GM21423 (cell line): ENCODE data around the gene ZNF618.

Source experiments
- ATAC-seq: cut with Tn5 transposase; IDR thresholded peaks from one replicate; pipeline ENCODE4 v1.9.1; 2021; ENCODE audit warnings: mild to moderate bottlenecking, moderate library complexity; ENCODE audit not compliant: unreplicated experiment

ZNF618 gene

DNA sequence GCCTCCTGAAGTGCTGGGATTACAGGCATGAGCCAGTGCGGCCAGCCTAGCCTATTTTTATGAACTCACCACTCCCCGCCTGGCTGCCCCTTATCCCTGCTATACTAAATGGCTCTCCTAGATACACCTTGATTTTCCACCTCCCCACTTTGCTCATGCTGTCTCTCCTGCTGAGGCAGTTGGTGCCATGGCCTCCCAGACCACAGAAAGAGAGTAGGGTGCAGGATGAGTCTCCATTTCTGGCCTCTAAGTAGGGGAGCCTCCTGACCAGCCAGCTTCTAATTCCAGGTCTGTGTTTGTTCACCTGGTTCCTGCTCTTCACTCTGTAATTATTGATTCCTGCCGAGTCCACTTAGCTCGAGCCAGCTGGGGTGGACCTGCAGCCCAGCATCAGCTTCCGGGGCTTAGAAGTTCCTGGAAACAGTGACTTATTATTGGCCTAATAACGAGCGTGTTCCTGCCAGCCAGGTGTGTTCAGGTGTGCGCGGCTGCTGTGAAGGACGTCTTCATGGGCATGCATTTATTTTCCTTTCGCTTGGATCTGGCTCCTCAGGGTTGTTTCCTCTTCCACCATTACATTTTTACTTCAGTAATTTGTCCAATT, 34.0 kb downstream of the ZNF618 start:
- ATAC-seq: no peak

DNA sequence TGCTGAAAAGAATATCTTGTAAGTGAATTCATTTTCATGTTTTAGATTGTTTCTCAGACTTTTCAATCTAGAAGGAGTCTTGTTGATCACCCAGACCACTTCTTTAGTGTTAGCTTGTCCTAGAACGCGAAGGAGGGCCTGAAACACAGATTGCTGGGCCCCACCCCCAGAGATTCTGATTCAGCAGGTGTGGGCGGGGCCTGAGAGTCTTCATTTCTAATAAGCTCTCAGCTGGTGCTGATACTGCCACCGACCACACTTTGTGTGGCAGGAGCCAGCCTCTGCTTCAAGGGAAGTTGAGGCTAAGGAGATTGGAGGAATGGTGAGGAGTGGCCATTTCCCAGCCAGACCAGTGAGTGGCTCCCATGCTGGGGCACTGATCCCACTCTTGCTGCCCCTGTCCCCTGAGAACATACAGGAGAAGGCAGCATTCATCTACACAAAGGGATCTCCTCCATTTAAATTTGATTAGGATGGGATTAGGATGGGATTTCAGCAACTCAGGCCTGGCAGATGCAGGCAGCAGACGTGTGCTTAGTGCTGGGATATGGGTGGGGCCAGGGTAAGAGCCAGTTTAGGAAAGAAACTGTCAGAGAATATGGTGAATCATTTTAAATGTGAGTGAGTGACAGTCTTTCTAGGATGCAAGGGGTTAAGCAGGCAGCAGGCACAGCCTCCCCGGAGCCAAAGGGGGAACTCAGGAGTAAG, 35.9 kb downstream of the ZNF618 start:
- ATAC-seq: no peak

DNA sequence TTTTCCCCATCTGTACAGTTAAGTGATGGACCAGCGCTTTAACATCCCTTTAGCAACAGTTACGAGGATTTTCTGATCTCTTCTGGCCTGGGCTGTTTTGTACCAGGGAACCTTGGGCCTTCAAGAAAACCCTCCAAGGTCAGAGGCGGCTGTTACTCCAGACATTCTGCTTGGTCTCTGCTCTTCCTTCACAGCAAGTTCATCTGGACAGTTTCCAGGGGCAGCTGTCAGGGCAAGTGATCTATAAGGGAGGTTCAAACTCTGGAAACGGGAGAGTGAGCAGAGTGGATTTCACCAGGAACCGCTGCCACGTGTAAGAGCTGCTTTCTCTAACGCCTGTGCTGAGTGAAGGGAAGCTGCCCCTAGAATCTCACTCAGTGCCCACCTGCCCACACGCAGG, 36.7 kb downstream of the ZNF618 start:
- ATAC-seq: no peak

DNA sequence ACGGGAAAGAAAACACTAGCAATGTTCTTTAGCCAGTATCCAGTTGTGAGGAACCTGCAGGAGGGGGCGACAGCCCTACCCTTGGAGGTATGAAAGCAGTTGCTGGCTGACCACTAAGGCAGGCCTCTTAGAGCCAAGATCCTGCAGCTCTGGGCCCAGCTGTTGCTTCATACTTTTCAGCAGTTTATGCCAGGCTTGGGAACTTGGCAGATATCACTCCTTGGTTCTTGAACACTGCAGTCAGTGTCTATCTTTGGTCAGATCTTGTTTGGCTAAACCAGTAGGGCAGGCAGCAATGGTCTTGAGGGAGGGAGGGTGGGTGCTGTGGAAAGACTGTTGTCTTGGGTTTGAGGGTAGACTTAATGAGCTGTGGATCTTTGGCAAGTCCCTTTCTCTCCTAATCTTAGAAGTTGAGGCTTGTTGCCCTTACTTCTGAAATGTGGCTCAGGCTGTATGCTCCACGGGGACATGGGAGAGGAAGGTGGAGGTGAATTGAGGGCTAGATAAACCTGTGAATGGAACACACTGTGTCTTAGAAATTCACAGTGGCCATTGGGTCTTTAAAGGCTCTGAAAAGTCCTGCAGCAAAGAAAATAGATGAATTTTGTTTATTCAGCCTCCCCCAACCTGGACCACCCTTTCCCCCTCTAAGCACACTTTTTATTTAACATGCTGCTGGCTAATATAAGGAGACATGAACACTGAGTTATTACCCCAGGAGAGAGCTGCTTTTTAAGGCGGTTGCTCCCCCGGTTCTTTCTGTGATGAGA, 37.5 kb downstream of the ZNF618 start:
- ATAC-seq: no peak

DNA sequence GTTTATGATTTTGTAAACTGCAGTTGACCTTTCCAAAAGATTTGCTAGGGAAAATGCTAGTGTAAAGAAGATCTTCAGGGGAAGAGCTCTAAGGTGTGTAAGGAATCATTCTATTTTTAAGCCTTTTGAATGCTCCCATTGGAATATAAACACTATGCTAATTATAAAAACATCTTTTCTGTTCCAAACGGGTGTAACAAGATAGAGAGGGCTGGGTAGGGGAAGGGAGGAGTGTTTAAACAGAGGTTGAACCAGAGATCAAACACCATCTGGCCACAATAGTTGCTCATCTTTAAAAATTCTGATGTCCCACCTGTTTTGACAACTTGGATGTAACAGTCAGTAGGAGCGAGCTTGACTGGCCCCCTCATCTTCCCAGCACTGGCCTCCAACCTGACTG, 38.4 kb downstream of the ZNF618 start:
- no peak for ATAC-seq

DNA sequence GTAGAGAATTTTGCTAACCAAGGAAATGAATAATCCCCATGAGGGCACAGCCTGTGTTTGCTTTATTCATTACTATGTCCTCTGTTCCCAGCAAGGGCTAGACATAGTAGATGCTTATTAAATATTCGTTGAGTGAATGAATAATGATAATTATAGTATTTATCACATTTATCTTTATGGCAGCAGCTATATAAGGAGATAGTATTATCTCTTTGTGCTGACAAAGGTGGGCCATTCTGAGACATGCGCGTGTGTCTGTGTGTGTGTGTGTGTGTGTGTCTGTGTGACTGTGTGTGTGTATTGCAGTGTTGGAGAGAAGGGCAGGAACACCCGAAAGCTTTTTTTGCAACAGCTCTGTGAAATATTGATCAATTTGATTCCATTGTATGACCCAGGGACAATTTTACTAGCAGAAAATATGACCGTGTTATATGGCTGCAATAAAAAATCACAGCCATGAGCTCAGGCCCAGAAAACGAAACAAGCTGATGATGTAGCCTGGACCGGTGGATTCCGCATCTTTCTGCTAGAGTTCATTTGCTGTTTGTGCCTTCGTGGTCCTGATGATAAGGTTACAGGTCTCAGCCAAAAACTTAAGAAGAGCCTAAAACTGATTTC, 39.8 kb downstream of the ZNF618 start:
- ATAC-seq: no peak

DNA sequence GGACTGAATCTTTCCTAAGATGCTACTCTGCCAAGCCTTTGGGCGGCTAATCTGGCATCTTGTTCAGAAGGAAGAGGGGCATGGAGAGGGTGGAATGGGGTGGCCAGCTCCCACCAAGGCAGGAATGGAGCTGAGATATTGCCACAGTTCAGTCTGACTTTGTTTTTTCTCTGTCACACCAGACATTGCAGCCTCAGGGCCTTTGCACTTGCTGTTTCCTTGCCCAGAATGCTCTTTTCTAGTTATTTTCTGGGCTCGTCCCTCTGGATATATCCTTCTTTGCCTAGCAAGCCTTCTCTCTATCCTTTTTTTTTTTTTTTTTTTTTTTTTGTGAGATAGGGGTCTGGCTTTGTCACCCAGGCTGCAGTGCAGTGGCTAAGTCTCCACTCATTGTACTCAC, 40.8 kb downstream of the ZNF618 start:
- ATAC-seq: no peak

DNA sequence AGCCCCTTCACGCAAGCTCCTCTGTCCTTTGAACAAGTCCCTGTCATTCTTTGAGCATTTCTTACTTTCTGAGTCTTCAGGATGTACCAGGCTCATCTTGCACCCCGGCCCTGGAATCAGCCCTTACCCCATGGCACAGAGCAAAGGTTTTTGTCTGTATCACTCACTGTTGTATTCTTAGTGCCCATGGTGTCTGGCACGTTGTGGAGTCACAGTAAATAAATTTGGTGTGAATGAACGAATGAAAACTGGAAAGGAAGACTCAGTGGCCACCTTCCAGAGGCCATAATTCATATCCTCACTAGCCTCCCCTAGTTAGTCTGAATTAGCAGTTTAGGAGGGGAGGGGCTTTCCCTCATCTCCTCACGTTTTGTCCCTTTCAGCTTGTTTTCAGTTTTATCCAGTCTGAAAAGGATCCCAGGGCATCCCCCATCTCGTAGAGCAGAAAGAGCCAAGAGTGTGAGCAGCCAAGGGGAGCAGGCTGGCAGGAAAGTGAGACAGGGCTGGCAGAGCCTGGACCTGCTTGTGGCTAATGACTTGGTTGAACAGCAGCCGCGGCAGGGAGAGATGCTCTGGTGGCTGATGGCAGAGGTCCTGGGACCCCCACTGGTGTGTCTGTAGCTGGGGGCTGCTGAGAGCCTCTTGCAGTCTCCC, 42.7 kb downstream of the ZNF618 start:
- ATAC-seq: no peak

DNA sequence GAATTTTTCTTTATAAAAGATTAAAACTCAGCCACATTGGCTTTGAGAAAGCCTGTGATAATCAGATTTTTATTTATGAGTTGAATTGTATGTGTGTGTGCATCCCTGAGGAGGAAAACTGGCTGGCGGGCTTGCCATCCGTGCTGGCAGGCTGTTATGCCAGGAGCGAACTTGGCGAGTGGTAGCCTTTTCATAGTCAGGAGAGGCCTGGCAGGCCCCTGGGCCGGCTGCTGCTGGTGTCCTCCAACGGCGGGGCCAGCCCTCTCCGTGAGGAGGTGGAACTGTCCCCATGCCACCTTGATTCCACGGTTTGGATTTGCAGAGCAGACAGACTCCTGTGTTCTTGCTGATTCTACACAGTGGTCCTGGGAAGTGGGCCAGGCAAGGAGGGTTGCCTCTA, 43.3 kb downstream of the ZNF618 start:
- no peak for ATAC-seq

DNA sequence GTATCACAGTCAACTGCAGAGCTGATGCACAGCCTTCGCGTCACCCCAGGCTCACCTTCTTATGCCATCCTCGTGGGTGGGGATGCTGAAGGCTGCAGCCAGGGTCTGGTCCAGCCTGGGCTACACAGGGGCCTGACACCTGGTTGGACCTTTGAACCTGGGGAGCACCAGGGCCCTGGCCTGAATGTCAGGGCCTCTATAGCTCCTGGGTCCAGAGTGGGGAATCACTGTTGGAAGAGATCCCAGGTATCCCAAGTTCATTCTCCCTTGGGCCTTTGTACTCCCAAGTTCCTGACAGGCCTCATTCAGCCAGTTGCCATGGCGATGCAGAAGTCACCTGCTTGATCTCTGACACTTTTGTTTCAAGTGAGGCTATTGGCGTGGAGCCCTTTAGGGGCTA, 43.8 kb downstream of the ZNF618 start:
- no peak for ATAC-seq

DNA sequence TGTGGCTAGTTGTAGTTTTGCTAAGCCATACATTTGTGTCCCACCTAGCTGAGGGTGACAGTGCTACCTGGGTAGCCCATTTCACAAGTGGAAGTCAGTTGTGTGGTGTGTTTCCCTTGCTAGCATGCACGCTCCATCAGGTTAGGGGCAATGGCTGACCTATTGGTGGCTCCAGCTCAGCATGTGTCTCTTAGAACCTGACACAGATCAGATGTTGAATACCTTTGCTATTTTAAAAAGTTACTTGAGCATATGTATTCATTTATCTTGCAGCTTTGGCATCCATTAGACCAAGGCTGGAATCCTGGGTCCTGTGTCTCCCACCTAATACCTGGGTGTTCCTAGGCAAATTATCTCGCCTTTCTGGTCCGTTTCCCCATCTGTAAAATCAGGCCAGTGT, 44.8 kb downstream of the ZNF618 start:
- ATAC-seq: no peak

DNA sequence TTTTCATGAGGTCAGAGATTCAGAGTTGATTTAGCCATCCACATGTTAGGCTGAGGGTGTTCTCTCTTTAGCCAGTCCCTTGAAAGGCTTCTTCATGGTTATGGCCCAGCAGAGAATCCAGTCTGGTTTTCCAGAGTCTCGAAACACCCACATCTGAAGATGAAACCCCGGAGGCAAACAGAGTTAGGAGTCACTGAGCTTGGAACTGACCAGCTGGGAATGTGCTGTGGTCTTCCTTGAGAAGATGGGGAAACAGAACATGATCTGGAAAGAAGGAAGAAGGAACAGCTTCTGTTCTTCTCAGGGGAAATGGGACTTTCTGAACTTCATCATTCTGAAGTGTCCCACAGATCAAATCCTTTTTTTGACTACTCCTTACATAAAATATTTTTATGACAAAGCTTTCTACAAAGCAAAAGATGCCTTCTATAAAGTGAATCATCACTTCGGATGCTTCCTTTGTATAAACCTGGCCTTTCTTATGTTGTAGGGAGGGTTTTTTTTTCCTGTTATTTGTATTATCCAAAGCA, 45.4 kb downstream of the ZNF618 start:
- ATAC-seq: no peak

DNA sequence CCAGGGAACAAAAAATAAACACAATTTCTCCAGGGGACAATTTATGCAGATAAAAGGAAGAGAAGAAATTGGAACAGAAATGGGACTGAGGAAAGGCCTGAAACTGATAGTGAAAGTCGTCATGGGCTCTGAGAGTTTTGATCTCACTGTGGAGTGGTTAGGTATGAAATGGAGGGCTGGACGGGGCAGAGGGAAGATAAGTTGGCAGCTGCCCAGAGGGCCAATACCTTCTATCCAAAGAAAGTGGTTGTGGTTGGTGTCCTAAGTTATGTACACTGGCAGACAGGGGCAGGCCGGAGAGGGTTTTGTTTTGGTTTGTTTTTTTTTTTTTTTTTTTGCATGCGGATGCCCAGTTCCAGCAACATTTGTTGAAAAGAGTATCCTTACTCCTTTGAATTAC, 46.1 kb downstream of the ZNF618 start:
- ATAC-seq: no peak

DNA sequence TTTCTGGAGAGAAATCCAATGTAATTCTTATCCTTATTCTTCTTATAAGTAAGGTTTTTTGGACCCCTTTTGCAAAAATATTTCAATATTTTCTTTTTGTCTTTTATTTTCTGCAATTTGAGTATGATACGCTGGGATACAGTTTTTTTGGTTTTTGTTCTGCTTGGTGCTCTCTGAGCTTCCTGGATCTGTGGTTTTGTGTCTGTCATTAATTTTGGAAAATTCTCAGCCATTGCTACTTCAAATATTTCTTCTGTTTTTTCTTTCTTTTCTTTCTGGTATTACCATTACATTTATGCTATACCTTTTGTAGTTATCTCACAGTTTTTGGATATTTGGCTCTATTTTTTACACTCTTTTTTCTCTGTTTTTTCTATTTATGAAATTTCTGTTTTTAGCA, 50.1 kb downstream of the ZNF618 start:
- no peak for ATAC-seq

DNA sequence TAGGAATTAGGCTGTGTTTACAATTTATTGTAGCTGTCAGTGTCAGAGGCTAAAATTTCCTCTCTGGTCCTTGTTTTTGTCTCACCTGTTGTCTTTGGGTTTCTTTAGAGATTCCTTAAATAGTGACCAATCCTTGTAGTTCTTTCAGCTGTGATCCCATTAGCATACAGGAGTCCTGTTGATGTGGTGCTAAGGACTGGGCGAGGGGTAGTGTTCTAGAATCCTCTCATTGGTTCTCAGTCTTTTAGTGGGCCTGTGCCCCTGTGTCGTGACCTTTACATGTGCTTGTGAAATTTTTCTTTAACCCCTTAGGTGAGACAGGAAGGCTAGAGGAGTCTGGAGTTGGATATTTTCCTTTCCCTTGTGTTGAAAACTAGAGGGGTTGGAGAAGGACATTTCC, 51.2 kb downstream of the ZNF618 start:
- ATAC-seq: no peak

DNA sequence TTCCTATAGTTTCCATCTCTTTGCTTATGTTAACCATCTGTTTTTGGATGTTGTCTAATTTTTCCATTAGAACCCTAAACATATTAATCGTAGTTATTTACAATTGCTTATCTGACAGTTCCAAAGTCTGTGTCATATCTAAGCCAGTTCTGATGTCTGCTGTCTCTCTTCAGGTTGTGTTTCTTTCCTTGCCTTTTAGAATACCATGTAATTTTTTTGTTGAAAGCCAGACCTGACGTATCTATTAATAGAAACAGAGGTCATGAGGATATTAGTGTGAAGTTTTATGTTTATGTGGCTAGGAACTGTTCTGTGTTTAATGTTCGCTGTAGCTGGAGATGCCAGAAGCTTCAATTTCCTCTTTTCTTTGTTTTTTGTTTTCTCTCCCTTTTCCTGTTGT, 52.2 kb downstream of the ZNF618 start:
- no peak for ATAC-seq

DNA sequence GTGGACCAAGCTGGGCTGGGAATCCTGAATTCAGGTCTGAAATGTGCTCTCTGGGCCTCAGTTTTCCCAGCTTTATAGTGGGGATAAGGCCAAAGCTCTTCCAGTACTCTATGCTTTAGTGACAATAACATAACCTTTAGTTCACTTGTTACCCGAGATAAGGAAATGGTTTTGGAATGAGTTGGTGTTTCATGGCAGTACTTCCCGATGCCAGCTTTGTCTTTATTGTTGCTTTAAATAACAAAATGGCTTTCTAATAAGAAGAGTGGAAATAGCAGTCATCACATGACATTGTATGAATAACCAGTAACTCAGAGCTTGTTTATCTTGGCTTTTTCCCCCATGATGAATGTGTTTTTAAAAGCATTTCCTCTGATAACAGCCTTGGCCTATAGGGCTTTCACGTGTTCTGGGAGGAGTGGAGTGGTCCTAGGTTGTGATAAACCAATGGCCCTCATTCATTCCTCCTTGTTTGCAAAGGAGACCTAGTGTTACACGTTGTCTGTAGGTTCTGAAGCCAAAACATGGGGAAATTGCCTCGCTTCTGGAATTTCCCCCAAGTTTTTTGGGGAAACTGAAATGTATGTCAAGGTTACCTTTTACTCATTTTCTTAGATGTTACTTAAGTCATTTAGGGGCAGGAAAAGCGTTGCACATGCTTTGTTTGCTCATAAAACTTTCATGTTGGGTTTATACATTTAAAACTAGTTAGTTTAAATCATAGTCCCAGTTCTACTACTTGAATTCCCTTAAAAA, 53.7 kb downstream of the ZNF618 start:
- ATAC-seq: no peak

DNA sequence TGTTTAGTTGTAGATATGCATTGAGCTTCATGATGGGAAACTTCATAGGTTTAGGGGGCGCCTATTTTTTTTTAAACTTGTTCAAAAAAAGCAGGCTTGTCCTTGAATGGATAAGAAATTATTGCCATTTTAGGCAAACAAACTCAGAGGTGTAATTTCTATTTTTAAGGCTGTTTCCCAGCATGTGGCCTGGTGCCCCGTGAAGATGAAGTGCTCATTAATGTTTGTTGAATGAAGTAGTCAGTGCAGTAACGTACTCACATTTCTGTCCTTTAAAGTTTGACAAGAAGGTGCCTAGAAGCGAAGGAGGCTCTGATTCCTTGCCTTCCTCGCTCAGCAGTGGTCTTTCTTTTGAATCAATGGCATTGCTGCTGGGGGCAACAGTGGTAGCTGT, 54.3 kb downstream of the ZNF618 start:
- ATAC-seq: no peak

DNA sequence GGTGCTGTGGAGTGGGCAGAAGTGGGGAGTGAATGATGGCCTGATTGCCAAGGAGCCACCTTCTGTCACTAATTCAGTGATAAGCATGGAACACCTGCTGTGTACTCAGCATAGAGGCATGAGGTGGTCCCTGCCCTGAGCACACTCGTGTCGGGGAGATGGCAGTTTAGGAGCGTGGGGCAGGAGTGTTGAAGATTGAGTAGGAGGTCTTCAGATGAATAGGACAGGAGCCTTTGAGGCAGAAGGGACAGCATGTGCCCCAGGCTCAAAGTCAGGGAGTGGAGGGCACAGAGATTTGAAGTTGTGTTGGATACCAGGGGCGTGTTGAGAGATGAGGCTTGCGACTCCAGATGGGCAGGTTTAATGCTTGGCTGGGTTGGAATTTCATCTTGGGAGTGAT, 55.0 kb downstream of the ZNF618 start:
- ATAC-seq: no peak

DNA sequence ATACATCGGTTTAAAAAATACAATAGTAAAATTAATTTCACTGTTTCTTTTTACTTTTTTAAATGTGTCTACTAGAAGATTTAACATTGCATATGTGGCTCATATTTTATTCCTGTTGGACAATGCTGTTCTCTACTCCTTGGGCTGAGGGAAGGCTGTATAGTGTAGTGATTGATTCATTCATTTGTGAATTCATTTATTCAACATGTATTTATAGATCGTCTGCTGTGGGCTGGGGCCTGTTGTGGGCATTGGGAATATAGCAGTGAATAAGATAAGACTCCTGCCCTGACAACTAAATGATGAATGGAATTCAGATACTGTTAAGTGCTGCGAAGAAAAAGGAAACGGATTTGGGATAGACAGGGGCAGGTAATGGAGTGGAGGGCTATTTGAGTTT, 55.7 kb downstream of the ZNF618 start:
- ATAC-seq: no peak
